WERI-Rb-1 (cell line): ENCODE measurements around the gene AKAP5.

ENCODE experiments used
- DNase-seq: peaks from one replicate; pipeline ENCODE4 v3.0.0-alpha.2; 2020
- H3K27ac ChIP-seq: fragments of 250-450 bp; sonication (Bioruptor Pico); 2 replicates; pipeline ENCODE4 v1.5.1; 2020; ENCODE audit warnings: mild to moderate bottlenecking, moderate library complexity
- H3K27me3 ChIP-seq: fragments of 250-450 bp; sonication (Bioruptor Pico); 2 replicates; pipeline ENCODE4 v1.5.1; 2021; ENCODE audit warnings: mild to moderate bottlenecking, low read depth, moderate library complexity; ENCODE audit not compliant: insufficient read depth, severe bottlenecking
- H3K36me3 ChIP-seq: fragments of 250-450 bp; sonication (Bioruptor Pico); 2 replicates; pipeline ENCODE4 v1.5.1; 2020; ENCODE audit warnings: mild to moderate bottlenecking, moderate library complexity
- H3K4me3 ChIP-seq: 2 replicates; pipeline ENCODE4 v1.5.1; 2011; ENCODE audit warnings: low read depth, mild to moderate bottlenecking, control low read depth, low read length
- H3K9me3 ChIP-seq: fragments of 250-450 bp; sonication (Bioruptor Pico); 2 replicates; pipeline ENCODE4 v1.5.1; 2021; ENCODE audit warnings: mild to moderate bottlenecking, moderate library complexity; ENCODE audit not compliant: severe bottlenecking
- CTCF ChIP-seq: IDR thresholded peaks from 2 replicates; pipeline ENCODE4 v1.5.1; 2011; ENCODE audit warnings: low read depth, mild to moderate bottlenecking, control low read depth, inconsistent platforms, low read length

The AKAP5 gene

GRCh38 chr14:64500088-64500487, 34.8 kb downstream of the AKAP5 start:
- no peak overlapping the region for H3K27ac ChIP-seq
- TF ChIP-seq CTCF, result no peak
- no peak for DNase-seq

GRCh38 chr14:64501411-64502171, 36.3 kb downstream of the AKAP5 start:
- Histone ChIP-seq H3K9me3 (no peaks in the 10 kb centered on the region), H3K36me3 (peaks cover 8% of the 10 kb centered on the region), H3K27me3 (no peaks in the 10 kb centered on the region), H3K4me3 (no peak overlapping the region; the same call in 1 of the 2 replicates), H3K27ac (no peak overlapping the region)
- peak; percentile 12 for DNase-seq
- TF ChIP-seq CTCF, result no peak

More at GRCh38 chr14:64500088-64500487, 34.8 kb downstream of the AKAP5 start:
- no peaks in the 10 kb centered on the region for H3K9me3 ChIP-seq
- no peaks in the 10 kb centered on the region for H3K27me3 ChIP-seq
- peaks cover 8% of the 10 kb centered on the region for H3K36me3 ChIP-seq
- H3K4me3 ChIP-seq, result no peak overlapping the region

- TF ChIP-seq CTCF, result no peak
- H3K36me3 ChIP-seq, result peaks cover 8% of the 10 kb centered on the region
- H3K27ac ChIP-seq, result peak overlapping the region; percentile 99
- H3K9me3 ChIP-seq, result no peaks in the 10 kb centered on the region
- H3K4me3 ChIP-seq, result peak overlapping the region; percentile 89
- no peaks in the 10 kb centered on the region for H3K27me3 ChIP-seq
- DNase-seq, result no peak
These were observed 37.2 kb downstream of the AKAP5 start for GRCh38 chr14:64502456-64502855.

GRCh38 chr14:64502887-64503433, 37.7 kb downstream of the AKAP5 start:
- no peaks in the 10 kb centered on the region for H3K27me3 ChIP-seq
- H3K27ac ChIP-seq, result peak overlapping the region; percentile 99
- peaks cover 8% of the 10 kb centered on the region for H3K36me3 ChIP-seq
- no peaks in the 10 kb centered on the region for H3K9me3 ChIP-seq
- H3K4me3 ChIP-seq, result peak overlapping the region; percentile 89
- no peak for TF ChIP-seq CTCF
- peak; percentile 12 for DNase-seq

GRCh38 chr14:64503434-64504309, 38.4 kb downstream of the AKAP5 start, which contains the start of gene ZBTB25:
ZBTB25 (minus strand) TSS chr14:64503838; CDS start chr14:64490533, 13,305 bp downstream.
- peak within 1 kb of the TSS; percentile 89 for H3K4me3 ChIP-seq
- peak; percentile 94 for DNase-seq
- no peaks in the 10 kb centered on the region for H3K27me3 ChIP-seq
- H3K27ac ChIP-seq, result peak within 1 kb of the TSS; percentile 99
- peaks cover 8% of the 10 kb centered on the region for H3K36me3 ChIP-seq
- no peak for TF ChIP-seq CTCF
- no peaks in the 10 kb centered on the region for H3K9me3 ChIP-seq
